22Rv1 (cell line): ENCODE data around the gene AKIRIN2.
A peak's percentile ranks its signal among the peaks of the same experiment; 100 is the strongest.

Source experiments
- H3K27ac ChIP-seq: fragments of 450-650 bp; 2 replicates; pipeline ENCODE4 v1.5.1; 2017
- CTCF ChIP-seq: fragments of 450-650 bp; IDR thresholded peaks from 2 replicates; pipeline ENCODE4 v1.5.1; 2017; ENCODE audit warnings: mild to moderate bottlenecking
- ZFX ChIP-seq: fragments of 450-650 bp; IDR thresholded peaks from 2 replicates; pipeline ENCODE4 v1.6.1; 2017; ENCODE audit warnings: antibody characterized with exemption, borderline replicate concordance

AKIRIN2 gene

GRCh38 chr6:87683890-87684289 lies 18.1 kb downstream of the AKIRIN2 start:
- TF ChIP-seq CTCF = no peak
- TF ChIP-seq ZFX = no peak

GRCh38 chr6:87682310-87682709 lies 19.7 kb downstream of the AKIRIN2 start:
- TF ChIP-seq ZFX (no peak), CTCF (no peak)
- no peak overlapping the region for H3K27ac ChIP-seq

More at GRCh38 chr6:87683890-87684289, 18.1 kb downstream of the AKIRIN2 start:
- H3K27ac ChIP-seq = no peak overlapping the region

GRCh38 chr6:87675004-87675681 lies 26.9 kb downstream of the AKIRIN2 start:
- peak overlapping the region; percentile 47 for H3K27ac ChIP-seq
- no peak for TF ChIP-seq ZFX
- TF ChIP-seq CTCF = no peak

- H3K27ac ChIP-seq = no peak overlapping the region
- TF ChIP-seq CTCF = no peak
Observed at GRCh38 chr6:87674290-87674689, 27.7 kb downstream of the AKIRIN2 start.

GRCh38 chr6:87673237-87673636 lies 28.8 kb downstream of the AKIRIN2 start:
- TF ChIP-seq CTCF (no peak), ZFX (no peak)
- no peak overlapping the region for H3K27ac ChIP-seq

GRCh38 chr6:87672641-87673040 lies 29.4 kb downstream of the AKIRIN2 start:
- TF ChIP-seq ZFX (no peak), CTCF (no peak)
- no peak overlapping the region for H3K27ac ChIP-seq

GRCh38 chr6:87671555-87672029 lies 30.4 kb downstream of the AKIRIN2 start:
- no peak overlapping the region for H3K27ac ChIP-seq
- TF ChIP-seq CTCF (no peak), ZFX (no peak)
